ENCODE results near the gene TMEM135. TPM values are rescaled to one million over a fixed set of nuclear protein-coding genes. Genes with fewer than 3 reads are reported as not detected.

TMEM135 gene
- total RNA-seq, 1 donor from 2014 or later, result 22.3 TPM

DNA sequence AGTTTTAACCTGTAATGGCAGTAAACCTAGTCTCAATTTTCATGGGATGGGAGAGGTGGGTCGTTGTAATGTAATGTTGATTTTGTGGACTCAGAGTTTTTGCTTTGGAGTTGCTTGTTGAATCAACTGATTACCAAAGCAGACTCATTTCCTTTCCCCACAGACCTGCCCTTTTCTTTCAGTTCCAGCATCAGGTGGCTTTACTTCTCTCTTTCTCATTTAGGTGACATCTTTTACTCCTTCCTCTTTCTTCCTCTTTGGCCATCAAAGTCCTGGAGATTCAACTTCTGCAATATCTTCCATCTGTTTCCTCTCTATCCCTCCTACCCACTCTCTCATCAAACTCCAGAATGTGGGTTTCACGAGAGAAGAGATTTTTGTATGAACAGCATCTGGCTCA is 313.9 kb downstream of the TMEM135 start:
- TF ChIP-seq, protein P1, sequence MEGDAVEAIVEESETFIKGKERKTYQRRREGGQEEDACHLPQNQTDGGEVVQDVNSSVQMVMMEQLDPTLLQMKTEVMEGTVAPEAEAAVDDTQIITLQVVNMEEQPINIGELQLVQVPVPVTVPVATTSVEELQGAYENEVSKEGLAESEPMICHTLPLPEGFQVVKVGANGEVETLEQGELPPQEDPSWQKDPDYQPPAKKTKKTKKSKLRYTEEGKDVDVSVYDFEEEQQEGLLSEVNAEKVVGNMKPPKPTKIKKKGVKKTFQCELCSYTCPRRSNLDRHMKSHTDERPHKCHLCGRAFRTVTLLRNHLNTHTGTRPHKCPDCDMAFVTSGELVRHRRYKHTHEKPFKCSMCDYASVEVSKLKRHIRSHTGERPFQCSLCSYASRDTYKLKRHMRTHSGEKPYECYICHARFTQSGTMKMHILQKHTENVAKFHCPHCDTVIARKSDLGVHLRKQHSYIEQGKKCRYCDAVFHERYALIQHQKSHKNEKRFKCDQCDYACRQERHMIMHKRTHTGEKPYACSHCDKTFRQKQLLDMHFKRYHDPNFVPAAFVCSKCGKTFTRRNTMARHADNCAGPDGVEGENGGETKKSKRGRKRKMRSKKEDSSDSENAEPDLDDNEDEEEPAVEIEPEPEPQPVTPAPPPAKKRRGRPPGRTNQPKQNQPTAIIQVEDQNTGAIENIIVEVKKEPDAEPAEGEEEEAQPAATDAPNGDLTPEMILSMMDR (IDR thresholded peaks at IDR 0.05), result no peak
- DNase-seq (no peak), ATAC-seq (no peak)
- H3K27me3 ChIP-seq (ENCODE audit: low read depth), result no peaks in the 10 kb centered on the region
- H3K36me3 ChIP-seq, result no peaks in the 10 kb centered on the region
- H3K4me3 ChIP-seq, result no peak overlapping the region
- no peaks in the 10 kb centered on the region for H3K9me3 ChIP-seq
- peaks cover 18% of the 10 kb centered on the region for H3K4me1 ChIP-seq
- intact Hi-C loops (cut with DNase I), result loop anchor here (10.0 kb wide), 1 partner anchor 63 kb away; no protein-coding TSS in a partner anchor
- no peak overlapping the region for H3K27ac ChIP-seq

DNA sequence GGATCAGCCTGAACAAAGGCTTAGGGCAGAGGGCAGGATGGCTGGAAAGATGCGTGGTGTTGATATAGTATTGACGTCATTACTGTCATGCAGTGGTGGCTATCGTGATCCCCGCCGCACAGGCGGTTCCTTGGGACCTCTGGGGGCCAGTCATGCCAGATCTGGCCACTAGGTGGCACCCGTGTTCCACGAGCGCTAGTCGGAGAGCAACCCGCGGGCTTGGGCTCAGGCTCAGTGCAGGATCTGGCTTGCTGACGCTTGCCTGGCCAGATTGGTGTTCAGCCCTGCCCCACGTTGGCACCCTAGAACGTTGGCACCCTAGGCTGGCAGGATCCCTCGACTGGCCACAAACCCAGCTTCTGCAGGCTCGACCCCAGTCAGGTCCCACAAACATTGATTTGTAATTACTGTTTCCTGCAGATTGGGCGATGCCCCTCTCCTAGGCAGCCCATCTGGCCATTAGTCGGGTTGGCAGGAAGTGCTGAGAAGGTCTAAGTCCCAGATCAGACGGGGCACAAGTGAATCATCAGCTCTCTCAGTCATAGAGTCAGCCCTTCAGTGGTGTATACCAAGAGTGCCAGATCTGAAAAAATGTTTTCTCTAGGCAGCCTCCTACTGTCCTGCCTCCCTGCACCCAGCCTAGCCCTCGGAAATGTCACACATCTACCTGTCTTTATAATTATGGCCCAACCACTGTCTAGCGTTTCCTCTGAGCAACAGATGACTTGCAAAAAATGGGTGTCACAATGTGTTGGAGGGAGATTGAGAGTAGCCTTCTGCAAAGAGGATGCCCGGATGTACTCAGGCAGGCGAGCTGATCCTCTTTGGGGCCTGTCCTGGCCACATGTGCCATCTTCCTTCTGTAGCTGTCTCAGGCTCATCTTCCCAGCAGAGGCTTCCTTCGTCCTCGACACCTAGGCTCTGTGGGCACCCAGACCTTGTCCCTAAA is 315.3 kb downstream of the TMEM135 start:
- TF ChIP-seq, protein P1 (IDR thresholded peaks at IDR 0.05), result peak; percentile 99
- H3K9me3 ChIP-seq, result no peaks in the 10 kb centered on the region
- no peak overlapping the region for H3K4me3 ChIP-seq
- no peaks in the 10 kb centered on the region for H3K36me3 ChIP-seq
- DNase-seq (peak; percentile 88), ATAC-seq (peak; percentile 95)
- no peak overlapping the region for H3K27ac ChIP-seq
- no peaks in the 10 kb centered on the region for H3K27me3 ChIP-seq (ENCODE audit: low read depth)
- intact Hi-C loops (cut with DNase I), result loop anchor here (10.0 kb wide), 1 partner anchor 62 kb away; no protein-coding TSS in a partner anchor
- peaks cover 18% of the 10 kb centered on the region for H3K4me1 ChIP-seq

DNA sequence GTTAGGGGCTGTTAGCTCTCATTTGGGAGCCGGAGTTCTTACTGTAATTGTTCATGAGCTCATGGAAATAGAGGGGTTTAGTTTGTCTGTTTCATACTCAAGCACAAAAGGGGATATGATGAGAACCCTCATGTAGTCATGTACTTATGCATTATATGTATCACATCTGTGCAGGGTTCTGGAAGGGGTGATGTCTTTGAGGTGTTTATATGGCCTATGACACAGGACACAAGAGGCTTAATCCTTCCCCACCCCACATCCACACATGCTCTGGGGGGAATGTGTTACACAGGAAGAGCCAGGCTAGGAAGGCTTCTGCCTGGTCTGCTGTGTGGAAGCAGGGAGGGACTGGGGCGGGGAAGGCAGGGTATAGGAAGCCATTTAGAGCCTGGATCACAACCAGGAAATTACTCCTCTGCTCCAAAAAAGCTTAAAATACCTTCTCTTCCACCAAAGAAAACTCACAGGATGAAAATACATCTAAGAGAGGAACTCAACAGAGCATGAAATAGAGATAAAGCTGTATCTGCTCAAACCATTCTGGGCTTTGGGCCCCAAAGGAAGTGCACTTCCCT is 316.1 kb downstream of the TMEM135 start:
- intact Hi-C loops (cut with DNase I), result loop anchor here (10.0 kb wide), 1 partner anchor 61 kb away; no protein-coding TSS in a partner anchor
- Histone ChIP-seq H3K4me1 (peaks cover 18% of the 10 kb centered on the region), H3K27me3 (ENCODE audit: low read depth) (no peaks in the 10 kb centered on the region), H3K27ac (no peak overlapping the region), H3K9me3 (no peaks in the 10 kb centered on the region), H3K36me3 (no peaks in the 10 kb centered on the region), H3K4me3 (no peak overlapping the region)
- TF ChIP-seq, protein P1 (IDR thresholded peaks at IDR 0.05), result no peak
- DNase-seq (no peak), ATAC-seq (no peak)

DNA sequence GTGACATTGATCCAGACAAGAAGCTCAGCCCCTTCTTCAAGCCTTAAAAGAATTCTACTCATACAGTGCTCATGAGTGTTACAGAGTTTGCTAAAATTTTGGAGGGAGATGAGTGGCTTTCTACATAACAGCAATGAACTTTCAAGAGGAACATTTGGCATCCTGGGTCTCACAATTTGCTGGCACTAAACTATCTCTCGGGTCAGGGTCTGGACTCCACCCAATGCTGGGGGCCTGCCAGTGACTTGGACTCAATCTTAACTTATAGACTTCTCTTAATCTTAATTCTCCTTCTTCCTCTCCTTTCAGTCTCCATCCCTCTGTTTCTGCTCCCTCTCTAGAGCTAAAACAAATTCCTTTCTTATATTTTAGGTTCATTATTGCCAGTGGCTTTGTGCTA is 317.9 kb downstream of the TMEM135 start:
- no peak overlapping the region for H3K4me3 ChIP-seq
- H3K36me3 ChIP-seq, result no peaks in the 10 kb centered on the region
- H3K27ac ChIP-seq, result no peak overlapping the region
- intact Hi-C loops (cut with DNase I), result loop anchor here (10.0 kb wide), 1 partner anchor 59 kb away; no protein-coding TSS in a partner anchor
- no peaks in the 10 kb centered on the region for H3K9me3 ChIP-seq
- DNase-seq (no peak), ATAC-seq (no peak)
- TF ChIP-seq, protein P1 (IDR thresholded peaks at IDR 0.05), result no peak
- no peaks in the 10 kb centered on the region for H3K27me3 ChIP-seq (ENCODE audit: low read depth)
- H3K4me1 ChIP-seq, result peaks cover 18% of the 10 kb centered on the region

DNA sequence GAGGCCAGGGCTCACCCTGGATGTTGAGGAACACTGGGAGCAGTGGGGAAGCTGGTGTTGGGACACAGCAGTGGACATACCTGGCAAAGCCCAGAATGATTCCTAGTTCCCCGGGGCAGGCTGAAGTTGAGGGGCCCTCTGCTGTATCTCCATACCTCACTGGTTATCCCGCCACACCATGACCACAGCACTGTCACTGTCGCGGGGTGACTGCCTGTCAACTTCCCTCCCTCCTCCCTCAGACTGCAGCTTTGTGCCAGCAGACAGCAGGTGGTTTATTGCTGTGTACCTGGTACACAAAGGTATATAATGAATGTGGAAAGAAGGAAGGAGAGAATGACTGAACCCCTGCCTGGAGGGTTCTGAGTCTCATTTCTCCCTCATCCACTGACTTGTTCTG is 318.7 kb downstream of the TMEM135 start:
- Histone ChIP-seq H3K27ac (no peak overlapping the region), H3K36me3 (no peaks in the 10 kb centered on the region), H3K4me1 (peaks cover 18% of the 10 kb centered on the region), H3K9me3 (no peaks in the 10 kb centered on the region), H3K4me3 (no peak overlapping the region), H3K27me3 (ENCODE audit: low read depth) (no peaks in the 10 kb centered on the region)
- TF ChIP-seq, protein P1 (IDR thresholded peaks at IDR 0.05), result no peak
- ATAC-seq (no peak), DNase-seq (no peak)
- intact Hi-C loops (cut with DNase I), result loop anchor here (10.0 kb wide), 1 partner anchor 58 kb away; no protein-coding TSS in a partner anchor
